Measurements from ENCODE around the gene PLAU.

DNA sequence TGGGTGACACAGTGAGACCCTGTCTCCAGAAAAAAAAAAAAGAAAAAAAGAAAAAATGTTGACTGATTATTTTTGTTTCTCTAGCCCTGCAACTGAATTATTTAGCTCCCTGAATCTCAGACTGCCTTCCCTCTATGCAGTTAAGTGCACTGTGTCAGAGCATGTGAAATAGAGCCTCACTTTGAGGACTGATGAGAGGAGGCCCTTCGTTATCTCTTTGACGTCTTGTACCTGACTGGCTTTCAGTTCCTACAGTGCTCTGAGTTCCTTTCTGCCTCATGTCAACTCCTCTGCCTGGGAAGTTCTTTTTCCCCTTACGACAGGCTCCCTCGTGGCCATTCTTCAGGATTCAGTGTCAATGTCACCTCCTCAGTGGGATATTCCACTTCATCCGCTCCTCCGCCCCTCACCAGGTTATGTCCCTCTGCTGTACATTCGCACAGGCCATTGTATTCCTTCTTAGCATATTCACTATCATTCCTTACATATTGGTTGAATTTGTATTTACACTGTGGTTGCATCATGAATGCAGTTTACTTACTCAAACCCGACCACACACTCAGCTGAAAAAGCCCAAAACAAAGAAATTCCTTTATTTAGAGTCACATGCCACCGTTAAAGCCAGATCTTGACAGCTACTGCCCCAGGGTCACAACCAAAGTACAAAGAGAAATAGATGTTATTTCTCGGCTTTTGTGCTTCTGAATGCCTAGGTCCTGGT is 18.5 kb upstream of the PLAU start:
- TF ChIP-seq, protein P1, sequence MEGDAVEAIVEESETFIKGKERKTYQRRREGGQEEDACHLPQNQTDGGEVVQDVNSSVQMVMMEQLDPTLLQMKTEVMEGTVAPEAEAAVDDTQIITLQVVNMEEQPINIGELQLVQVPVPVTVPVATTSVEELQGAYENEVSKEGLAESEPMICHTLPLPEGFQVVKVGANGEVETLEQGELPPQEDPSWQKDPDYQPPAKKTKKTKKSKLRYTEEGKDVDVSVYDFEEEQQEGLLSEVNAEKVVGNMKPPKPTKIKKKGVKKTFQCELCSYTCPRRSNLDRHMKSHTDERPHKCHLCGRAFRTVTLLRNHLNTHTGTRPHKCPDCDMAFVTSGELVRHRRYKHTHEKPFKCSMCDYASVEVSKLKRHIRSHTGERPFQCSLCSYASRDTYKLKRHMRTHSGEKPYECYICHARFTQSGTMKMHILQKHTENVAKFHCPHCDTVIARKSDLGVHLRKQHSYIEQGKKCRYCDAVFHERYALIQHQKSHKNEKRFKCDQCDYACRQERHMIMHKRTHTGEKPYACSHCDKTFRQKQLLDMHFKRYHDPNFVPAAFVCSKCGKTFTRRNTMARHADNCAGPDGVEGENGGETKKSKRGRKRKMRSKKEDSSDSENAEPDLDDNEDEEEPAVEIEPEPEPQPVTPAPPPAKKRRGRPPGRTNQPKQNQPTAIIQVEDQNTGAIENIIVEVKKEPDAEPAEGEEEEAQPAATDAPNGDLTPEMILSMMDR (IDR thresholded peaks at IDR 0.05), result no peak
- no peak for TF ChIP-seq POLR2A (IDR thresholded peaks at IDR 0.05)
